Measurements from ENCODE around the gene AUNIP. TPM values are rescaled to one million over a fixed set of nuclear protein-coding genes. Genes with fewer than 3 reads are reported as not detected.

AUNIP gene
- total RNA-seq, 1 experiment from 2014 or later: 16.1 TPM

Small RNA genes within 50 kb of the gene (microRNA-seq; reads per million reads assigned to microRNA genes)
- gene MIR3917 (ENCODE audit: borderline number of aligned reads): 1.4 reads per million

Other genes starting within 250 kb of the AUNIP start
- 10.4 to 16.8 TPM (median 12.2 TPM) in 3 replicates for gene MAN1C1, start 242.7 kb downstream of the AUNIP start, total RNA-seq (2021)
- gene SELENON, start 59.3 kb downstream of the AUNIP start, total RNA-seq (2021): 80.2 to 99.6 TPM (median 96.0 TPM) in 3 replicates
- 28.9 to 32.2 TPM (median 30.5 TPM) in 3 replicates for gene MTFR1L, start 39.5 kb downstream of the AUNIP start, total RNA-seq (2021)
- gene PAQR7, start 16.3 kb upstream of the AUNIP start, total RNA-seq (2021): 6.7 to 9.1 TPM (median 8.4 TPM) in 3 replicates
- gene STMN1, start 47.0 kb upstream of the AUNIP start, total RNA-seq (2021): 418 to 483 TPM (median 458 TPM) in 3 replicates
- gene PAFAH2, start 138.6 kb upstream of the AUNIP start, total RNA-seq (2021): 9.4 to 11.8 TPM (median 11.5 TPM) in 3 replicates
- 1.3 to 2.1 TPM (median 1.9 TPM) in 3 replicates for gene EXTL1, start 162.3 kb upstream of the AUNIP start, total RNA-seq (2021)
- 0.15 to 0.41 TPM (median 0.41 TPM) in 3 replicates for gene SLC30A2, start 186.7 kb upstream of the AUNIP start, total RNA-seq (2021)
- not detected in 3 replicates for gene TRIM63, start 208.2 kb upstream of the AUNIP start, total RNA-seq (2021)

All from WTC11 (cell line).